Activated CD8-positive, alpha-beta memory T cell treated with anti-CD3 and anti-CD28 coated beads for 4 hours (primary cell): Measurements from ENCODE around the gene SSBP3.

ENCODE experiments used
- DNase-seq, 2 donors: peaks; one replicate each; pipeline ENCODE4 v3.0.0-alpha.2; 2020; ENCODE audit warnings: low read depth in 2 of 2

The SSBP3 gene

DNA sequence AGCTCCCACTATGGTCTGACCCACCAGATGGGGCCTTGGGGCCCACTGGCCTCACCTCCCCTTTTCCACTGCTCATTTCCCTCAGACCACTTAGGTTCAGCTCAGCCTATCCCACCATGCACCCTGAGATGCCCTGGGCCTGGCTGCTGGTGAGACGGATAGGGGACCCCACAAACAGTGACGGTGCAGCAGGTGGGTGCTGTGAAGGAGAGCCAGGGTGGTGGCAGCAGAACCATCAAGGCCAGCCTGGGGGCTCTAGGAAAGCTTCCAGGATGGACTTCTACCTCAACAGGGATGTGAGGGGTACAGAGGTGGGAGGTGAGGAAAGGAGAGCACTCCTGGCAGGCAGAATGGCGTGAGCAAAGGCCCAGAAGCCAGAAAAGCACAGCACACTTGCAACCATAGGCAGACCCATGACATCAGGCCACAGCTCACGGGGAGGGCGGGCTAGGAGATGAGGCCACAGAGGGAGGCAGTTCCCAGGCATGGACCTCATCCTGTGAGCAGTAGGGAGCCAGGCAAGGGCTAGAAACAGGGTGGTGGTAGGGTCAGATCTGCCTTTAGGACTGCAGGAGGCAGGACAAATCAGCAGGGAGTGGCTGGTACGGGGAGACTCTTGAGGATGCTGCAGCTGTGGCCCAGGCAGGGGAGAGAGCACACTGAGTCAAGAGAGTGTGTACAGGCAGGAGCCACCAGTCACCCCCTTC lies 229.4 kb downstream of the SSBP3 start:
- DNase-seq = no peak
